ENCODE measurements around the gene PEX5L.

GRCh38 chr3:179840985-179841384, 195.8 kb downstream of the PEX5L start:
- TF ChIP-seq CTCF (IDR thresholded peaks at IDR 0.05) = no peak
- TF ChIP-seq ZFX (IDR thresholded peaks at IDR 0.05; ENCODE audit: borderline replicate concordance) = no peak

All from 22Rv1 (cell line).